Urothelium cell line (cell line): ENCODE results near the gene RBM47.
"Not testable (repeated sequence)": the region's sequence is repeated elsewhere in the genome, so short reads cannot be mapped to it uniquely, and the experiment has no call there.

Source experiments
- DNase-seq: peaks from one replicate; pipeline ENCODE4 v3.0.0; 2011; ENCODE audit warnings: low spot score, mixed read lengths
- FAIRE-seq: peaks from 2 replicates; lab custom pipeline; 2011; peaks lifted over from hg19 to GRCh38; lab: Jason Lieb, UNC

Gene RBM47

GRCh38 chr4:40419231-40419912 is 210.3 kb downstream of the RBM47 start:
- FAIRE-seq (no peak), DNase-seq (no peak)

GRCh38 chr4:40418430-40419230 is 211.0 kb downstream of the RBM47 start:
- FAIRE-seq (no peak), DNase-seq (no peak)

- FAIRE-seq, result no peak
- no peak for DNase-seq
Measured at GRCh38 chr4:40417941-40418340, 211.7 kb downstream of the RBM47 start.

- no peak for FAIRE-seq
Measured at GRCh38 chr4:40414673-40415072, 215.0 kb downstream of the RBM47 start.

GRCh38 chr4:40412866-40413795 is 216.5 kb downstream of the RBM47 start:
- FAIRE-seq (no peak), DNase-seq (no peak)

More at GRCh38 chr4:40414673-40415072, 215.0 kb downstream of the RBM47 start:
- no peak for DNase-seq

GRCh38 chr4:40412388-40412787 is 217.3 kb downstream of the RBM47 start:
- FAIRE-seq (no peak), DNase-seq (no peak)

- DNase-seq (peak; percentile 36), FAIRE-seq (peak; percentile 20)
Measured at GRCh38 chr4:40409835-40410234, 219.8 kb downstream of the RBM47 start.

- FAIRE-seq, DNase-seq: not testable (repeated sequence)
Measured at GRCh38 chr4:40407468-40407867, 222.2 kb downstream of the RBM47 start.

- FAIRE-seq (no peak), DNase-seq (no peak)
Measured at GRCh38 chr4:40406340-40406739, 223.3 kb downstream of the RBM47 start.

GRCh38 chr4:40405193-40405592 is 224.5 kb downstream of the RBM47 start:
- DNase-seq (no peak), FAIRE-seq (no peak)

- DNase-seq (no peak), FAIRE-seq (no peak)
Measured at GRCh38 chr4:40403081-40403480, 226.6 kb downstream of the RBM47 start.

- no peak for FAIRE-seq
- DNase-seq, result no peak
Measured at GRCh38 chr4:40402556-40402955, 227.1 kb downstream of the RBM47 start.

- no peak for FAIRE-seq
Measured at GRCh38 chr4:40401631-40402030, 228.0 kb downstream of the RBM47 start.

GRCh38 chr4:40401096-40401495 is 228.6 kb downstream of the RBM47 start:
- FAIRE-seq, result no peak
- DNase-seq, result no peak

More at GRCh38 chr4:40401631-40402030, 228.0 kb downstream of the RBM47 start:
- DNase-seq, result no peak

GRCh38 chr4:40399578-40399977 is 230.1 kb downstream of the RBM47 start:
- DNase-seq (no peak), FAIRE-seq (no peak)

GRCh38 chr4:40395908-40396793 is 233.5 kb downstream of the RBM47 start:
- no peak for FAIRE-seq

GRCh38 chr4:40395166-40395900 is 234.3 kb downstream of the RBM47 start:
- FAIRE-seq (no peak), DNase-seq (no peak)

More at GRCh38 chr4:40395908-40396793, 233.5 kb downstream of the RBM47 start:
- no peak for DNase-seq

- DNase-seq, result no peak
Measured at GRCh38 chr4:40394236-40394635, 235.4 kb downstream of the RBM47 start.

GRCh38 chr4:40392241-40392640 is 237.4 kb downstream of the RBM47 start:
- FAIRE-seq, DNase-seq: not testable (repeated sequence)

More at GRCh38 chr4:40394236-40394635, 235.4 kb downstream of the RBM47 start:
- no peak for FAIRE-seq
